C4-2B (cell line): ENCODE data around the gene CD28.

Experiments
- H3K27ac ChIP-seq: fragments of 450-650 bp; 2 replicates; pipeline ENCODE4 v1.5.1; 2017
- ZFX ChIP-seq: fragments of 450-650 bp; IDR thresholded peaks from 2 replicates; pipeline ENCODE4 v1.6.1; 2017
- TF ChIP-seq, protein P1 (sequence below): fragments of 450-650 bp; conservative IDR thresholded peaks from 2 replicates; pipeline ENCODE4 v1.5.1; 2017; ENCODE audit warnings: mild to moderate bottlenecking

CD28 gene

DNA sequence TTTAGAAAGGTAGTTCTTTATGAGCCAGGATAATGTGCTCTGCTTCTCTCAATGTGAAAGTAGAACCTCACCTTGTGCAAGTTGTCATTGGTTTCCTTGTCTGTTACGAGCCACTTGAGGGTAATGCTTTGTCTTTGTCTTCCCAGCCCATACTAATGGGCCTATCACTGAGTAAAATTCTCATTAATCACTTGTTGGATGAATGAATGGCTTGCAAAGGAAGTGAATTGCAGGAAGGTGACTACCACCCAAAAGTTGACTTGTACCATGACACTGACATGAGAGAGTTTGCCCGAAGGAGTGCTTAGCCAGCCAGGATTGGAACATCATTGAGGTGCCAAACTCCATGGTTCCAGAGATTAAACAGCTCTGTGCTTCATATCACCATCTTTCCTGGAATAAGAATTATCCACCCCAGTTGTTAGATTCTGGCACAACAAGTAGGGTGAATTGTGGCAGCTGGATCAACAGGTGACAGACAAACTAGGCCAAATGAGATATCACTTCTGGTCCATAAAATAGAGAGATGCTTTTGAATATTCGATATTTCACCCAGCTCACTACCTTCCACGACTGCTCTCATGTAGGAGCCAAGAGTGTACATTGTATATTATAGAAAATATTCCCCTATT, 20.5 kb upstream of the CD28 start:
- no peak overlapping the region for H3K27ac ChIP-seq
- TF ChIP-seq ZFX = no peak
- TF ChIP-seq, protein P1, sequence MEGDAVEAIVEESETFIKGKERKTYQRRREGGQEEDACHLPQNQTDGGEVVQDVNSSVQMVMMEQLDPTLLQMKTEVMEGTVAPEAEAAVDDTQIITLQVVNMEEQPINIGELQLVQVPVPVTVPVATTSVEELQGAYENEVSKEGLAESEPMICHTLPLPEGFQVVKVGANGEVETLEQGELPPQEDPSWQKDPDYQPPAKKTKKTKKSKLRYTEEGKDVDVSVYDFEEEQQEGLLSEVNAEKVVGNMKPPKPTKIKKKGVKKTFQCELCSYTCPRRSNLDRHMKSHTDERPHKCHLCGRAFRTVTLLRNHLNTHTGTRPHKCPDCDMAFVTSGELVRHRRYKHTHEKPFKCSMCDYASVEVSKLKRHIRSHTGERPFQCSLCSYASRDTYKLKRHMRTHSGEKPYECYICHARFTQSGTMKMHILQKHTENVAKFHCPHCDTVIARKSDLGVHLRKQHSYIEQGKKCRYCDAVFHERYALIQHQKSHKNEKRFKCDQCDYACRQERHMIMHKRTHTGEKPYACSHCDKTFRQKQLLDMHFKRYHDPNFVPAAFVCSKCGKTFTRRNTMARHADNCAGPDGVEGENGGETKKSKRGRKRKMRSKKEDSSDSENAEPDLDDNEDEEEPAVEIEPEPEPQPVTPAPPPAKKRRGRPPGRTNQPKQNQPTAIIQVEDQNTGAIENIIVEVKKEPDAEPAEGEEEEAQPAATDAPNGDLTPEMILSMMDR = no peak

DNA sequence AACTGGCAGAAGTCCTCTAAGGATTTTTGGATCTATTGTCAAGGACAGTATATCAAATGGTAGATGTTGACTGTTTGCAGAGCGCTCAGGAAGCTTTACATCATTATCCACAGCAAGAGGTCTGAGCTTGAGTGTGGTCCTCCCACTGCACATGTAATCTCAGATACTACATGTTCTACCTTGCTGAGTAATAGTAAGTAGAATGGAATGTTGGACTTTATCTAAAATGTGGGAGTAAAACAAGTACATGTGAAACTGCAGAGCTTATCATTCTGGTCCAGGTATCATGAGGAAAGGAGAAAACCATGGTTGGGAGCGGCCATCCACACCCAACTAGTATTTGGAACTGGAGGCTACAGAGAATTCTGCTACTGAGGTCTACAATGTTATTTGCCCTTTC, 19.3 kb upstream of the CD28 start:
- TF ChIP-seq ZFX = no peak
- TF ChIP-seq, protein P1 = no peak
- no peak overlapping the region for H3K27ac ChIP-seq

DNA sequence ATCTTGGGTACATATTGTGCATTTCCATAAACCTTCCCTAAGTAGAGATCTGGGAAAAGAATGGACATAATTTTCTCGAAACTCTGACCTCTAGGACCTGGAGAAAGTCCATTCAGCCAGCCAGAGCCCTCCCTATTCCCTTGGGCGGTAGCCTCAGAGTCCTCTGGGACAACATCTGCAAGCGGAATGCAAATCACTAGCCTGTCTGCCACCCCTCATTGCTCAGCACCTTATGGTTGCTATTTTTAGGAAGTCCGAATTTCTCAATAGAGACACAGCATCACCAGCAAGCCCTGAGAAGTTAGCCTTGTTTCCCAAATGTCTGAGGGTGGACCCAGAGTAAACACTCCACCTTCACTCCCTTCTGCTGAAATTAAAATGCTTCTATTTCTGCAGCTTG, 17.6 kb upstream of the CD28 start:
- no peak for TF ChIP-seq ZFX
- TF ChIP-seq, protein P1 = no peak
- H3K27ac ChIP-seq = no peak overlapping the region

DNA sequence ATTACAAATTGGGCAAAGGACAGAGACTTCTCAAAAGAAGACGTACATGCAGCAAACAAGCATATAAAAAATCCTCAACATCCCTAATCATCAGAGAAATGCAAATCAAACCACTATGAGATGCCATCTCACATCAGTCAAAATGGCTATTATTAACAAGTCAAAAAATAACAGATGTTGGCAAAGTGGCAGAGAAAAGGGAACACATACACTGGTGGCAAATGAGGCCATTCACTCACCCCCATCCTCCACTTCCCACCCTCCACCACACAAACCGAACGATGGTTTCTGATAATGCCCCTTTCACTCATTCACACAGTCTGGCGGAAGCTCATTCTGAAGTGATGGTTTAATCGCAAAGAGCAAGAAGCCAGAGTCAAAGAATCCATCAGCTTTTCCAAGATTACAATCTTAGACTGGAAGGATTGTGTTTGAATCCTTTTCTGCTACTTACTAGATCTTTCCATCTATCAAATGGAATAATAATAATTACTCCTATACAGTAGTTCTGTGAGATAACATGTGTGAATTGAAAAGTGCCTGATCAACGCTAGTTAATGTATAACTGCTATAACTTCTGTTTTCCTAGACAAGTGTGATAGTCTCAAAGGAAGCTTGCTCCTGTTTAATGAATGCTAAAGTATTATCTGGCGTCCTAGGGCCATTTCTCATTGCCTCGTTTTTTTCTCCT, 16.9 kb upstream of the CD28 start:
- TF ChIP-seq ZFX = no peak
- TF ChIP-seq, protein P1 = no peak

DNA sequence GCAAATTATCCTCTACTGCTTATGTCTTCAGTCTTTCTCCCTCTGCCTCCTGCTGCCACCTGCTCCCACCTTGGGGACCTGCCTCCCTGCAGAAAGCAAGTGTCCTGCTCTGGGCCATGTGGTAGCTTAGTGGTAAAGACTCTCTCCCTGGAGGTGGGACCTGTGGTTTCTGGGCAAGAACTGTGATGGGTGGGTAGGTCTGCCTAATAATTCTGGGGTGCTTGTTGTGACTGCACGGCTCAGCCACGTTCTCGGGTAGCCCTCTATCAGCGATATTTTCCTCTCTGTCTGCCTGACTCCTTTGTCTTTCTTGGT, 16.4 kb upstream of the CD28 start:
- no peak overlapping the region for H3K27ac ChIP-seq
- TF ChIP-seq, protein P1 = no peak
- TF ChIP-seq ZFX = no peak

More for the DNA sequence above, 16.9 kb upstream of the CD28 start:
- H3K27ac ChIP-seq = no peak overlapping the region

DNA sequence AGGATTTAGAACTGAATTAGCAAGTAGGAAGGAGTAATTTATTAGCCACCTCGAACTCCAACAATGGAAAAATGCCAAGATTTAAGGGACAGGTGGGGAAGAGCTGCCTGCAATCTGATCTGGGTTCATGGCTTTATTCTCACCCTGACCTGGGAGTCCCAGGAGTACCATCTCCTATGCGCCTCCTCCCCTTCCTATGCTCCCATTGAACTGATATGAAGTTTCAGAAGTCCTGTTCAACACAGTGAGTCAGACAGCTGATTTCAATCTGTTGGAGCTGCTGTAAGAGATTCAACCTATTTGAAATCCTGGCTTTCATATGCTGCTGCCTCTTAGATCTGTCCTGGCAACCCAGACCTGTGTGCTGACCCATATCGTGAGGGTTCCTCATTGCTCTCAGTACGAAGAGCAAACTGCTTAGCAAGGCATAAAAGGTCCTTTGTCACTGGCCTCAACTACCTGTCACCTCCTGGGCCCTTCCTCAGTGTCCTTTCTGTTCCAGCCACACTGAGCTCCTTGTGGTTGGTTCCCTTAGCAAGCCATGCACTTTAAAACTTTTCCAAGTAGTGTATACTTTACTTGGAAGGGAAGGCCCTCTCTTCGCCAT, 15.9 kb upstream of the CD28 start:
- TF ChIP-seq, protein P1 = no peak
- no peak for TF ChIP-seq ZFX
- no peak overlapping the region for H3K27ac ChIP-seq

DNA sequence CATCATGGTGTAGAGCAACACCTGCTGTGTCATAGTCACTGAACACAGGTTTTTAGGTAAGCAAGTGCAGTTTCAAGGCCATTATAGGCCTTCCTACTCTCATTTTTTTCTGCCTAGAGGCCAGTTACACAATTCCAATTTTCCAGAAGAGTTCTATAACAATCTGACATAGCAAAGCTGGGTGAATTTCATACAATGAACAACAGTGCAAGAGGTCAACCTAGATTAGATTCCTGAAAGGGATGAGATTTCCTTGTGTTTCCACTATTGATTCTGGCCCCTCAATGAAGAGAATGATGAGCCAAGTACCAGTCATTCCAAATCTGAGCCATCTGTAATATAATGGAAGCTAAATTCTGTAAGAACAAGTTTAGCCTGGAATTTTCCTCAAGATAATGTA, 15.3 kb upstream of the CD28 start:
- no peak overlapping the region for H3K27ac ChIP-seq
- TF ChIP-seq, protein P1 = no peak
- no peak for TF ChIP-seq ZFX
